Transverse colon (tissue), 4 donors: ENCODE data around the gene SPATA19. TPM values are rescaled to one million over a fixed set of nuclear protein-coding genes. Genes with fewer than 3 reads are reported as not detected.
A peak's percentile ranks its signal among the peaks of the same experiment; 100 is the strongest.

Source experiments
- DNase-seq: peaks from one replicate; pipeline ENCODE4 v3.0.0-alpha.2; 2019
- H3K27ac ChIP-seq, 4 donors: fragments of 200-600 bp; sonication (generic); 2 replicates each; pipeline ENCODE4 v1.5.1; 2016 to 2018; ENCODE audit warnings: inconsistent platforms in 4 of 4
- H3K27me3 ChIP-seq: fragments of 200-600 bp; sonication (generic); 2 replicates; pipeline ENCODE4 v1.5.1; 2017; ENCODE audit warnings: inconsistent platforms
- H3K36me3 ChIP-seq, 4 donors: fragments of 200-600 bp; sonication (generic); 2 replicates each; pipeline ENCODE4 v1.5.1; 2017 to 2019; ENCODE audit warnings: inconsistent platforms in 4 of 4
- H3K4me1 ChIP-seq, 4 donors: fragments of 200-600 bp; sonication (generic); 2 replicates each; pipeline ENCODE4 v1.5.1; 2017 to 2020; ENCODE audit warnings: inconsistent platforms in 4 of 4
- H3K4me3 ChIP-seq, 4 donors: fragments of 200-600 bp; sonication (generic); 1 replicate in 1 of 4; 2 replicates in 3 of 4; pipeline versions ENCODE4 v1.5.1 to v1.6.1; 2017 to 2019; ENCODE audit warnings: inconsistent platforms in 4 of 4
- H3K9me3 ChIP-seq, 2 donors: fragments of 200-600 bp; sonication (generic); 2 replicates each; pipeline ENCODE4 v1.5.1; 2017 to 2019; ENCODE audit warnings: inconsistent platforms in 2 of 2
- CTCF ChIP-seq, 5 experiments: fragments of 200-600 bp in 3 of 5; fragments of 450-650 bp in 2 of 5; sonication (generic) in 3 of 5; IDR thresholded peaks; 1 replicate in 2 of 5; 2 replicates in 3 of 5; pipeline ENCODE4 v1.5.1; 2016 to 2017; ENCODE audit warnings: antibody characterized with exemption in 5 of 5, inconsistent platforms in 3 of 5, mild to moderate bottlenecking in 2 of 5, moderate library complexity in 1 of 5
- EP300 ChIP-seq: sonication (generic); formaldehyde crosslinking; IDR thresholded peaks from one replicate; pipeline ENCODE4 v1.6.1; 2017; ENCODE audit warnings: antibody characterized with exemption, low read depth
- POLR2A ChIP-seq: fragments of 450-650 bp; IDR thresholded peaks from one replicate; pipeline ENCODE4 v1.6.1; 2016; ENCODE audit warnings: antibody characterized with exemption, mild to moderate bottlenecking, moderate library complexity
- POLR2AphosphoS5 ChIP-seq, 3 donors: sonication (generic); formaldehyde crosslinking; IDR thresholded peaks; one replicate each; pipeline ENCODE4 v1.6.1; 2016; ENCODE audit warnings: antibody characterized with exemption in 3 of 3
- WGBS, 2 donors: methylation state at CpG; one replicate each; pipeline ENCODE4 v1.1.5; 2018; ENCODE audit warnings: low coverage in 1 of 2; 5-methylcytosine and 5-hydroxymethylcytosine counted together
- in situ Hi-C, 4 donors: fragments of 200-750 bp; cut with MboI; loops; one replicate each; pipeline versions ENCODE4 v1.15.0 to v1.15.1; 2017; ENCODE audit warnings: low sequenced_read_pairs in 3 of 4, low pct_ligation_motif_present in 1 of 4, low pct_unique_long_range_greater_than_20kb in 1 of 4
- intact Hi-C: fragments of 100-400 bp; cut with DNase I; formaldehyde crosslinking; loops from one replicate; pipeline ENCODE4 v1.15.1; 2023; ENCODE audit warnings: low total_unique reads
- total RNA-seq, 4 donors: library from RNA; depleted of rRNA; stranded (reverse); fragments of >200 nt; gene quantifications; one replicate each; pipeline ENCODE4 v1.1.0, GENCODE V29; 2016

Gene SPATA19
- total RNA-seq, 4 donors from 2014 or later, result not detected

- no peaks in the 10 kb centered on the region for H3K27me3 ChIP-seq
- peaks cover 0 to 5% of the 10 kb centered on the region in 2 donors for H3K9me3 ChIP-seq
- no peak for DNase-seq
- intact Hi-C loops, result no loop called here
- H3K4me1 ChIP-seq, result no peaks in the 10 kb centered on the region
- H3K27ac ChIP-seq, result no peak overlapping the region
- H3K4me3 ChIP-seq, result no peak overlapping the region
- H3K36me3 ChIP-seq, result no peaks in the 10 kb centered on the region
- in situ Hi-C loops, result no loop called here
- 53 to 90% methylated on average over 2 to 7 of the region's 7 CpGs for WGBS, 2 donors
- TF ChIP-seq POLR2A (no peak), EP300 (no peak), POLR2AphosphoS5 (IDR thresholded peaks at IDR 0.05) (no peak), CTCF (IDR thresholded peaks at IDR 0.05) (no peak)
These were observed 4.8 kb downstream of the SPATA19 start for GRCh38 chr11:133840479-133840941.

GRCh38 chr11:133835593-133836548, 9.4 kb downstream of the SPATA19 start:
- Histone ChIP-seq H3K4me1 (no peaks in the 10 kb centered on the region), H3K36me3 (no peaks in the 10 kb centered on the region), H3K27ac (no peak overlapping the region), H3K9me3 (peaks cover 0 to 5% of the 10 kb centered on the region in 2 donors), H3K27me3 (no peaks in the 10 kb centered on the region), H3K4me3 (no peak overlapping the region)
- no peak for DNase-seq
- 55 to 59% methylated on average over 2 to 12 of the region's 12 CpGs for WGBS, 2 donors
- intact Hi-C loops, result loop anchor here (5.0 kb wide), 1 partner anchor 704 kb away; no protein-coding TSS in a partner anchor
- in situ Hi-C loops, result loop anchor here in 1 of 4 donors (10.0 kb wide), 1 partner anchor 701 kb away; no protein-coding TSS in a partner anchor
- TF ChIP-seq POLR2A, result no peak
- TF ChIP-seq EP300, result no peak
- no peak for TF ChIP-seq CTCF (IDR thresholded peaks at IDR 0.05)
- TF ChIP-seq POLR2AphosphoS5 (IDR thresholded peaks at IDR 0.05), result no peak

GRCh38 chr11:133834682-133835592, 10.4 kb downstream of the SPATA19 start:
- TF ChIP-seq EP300 (no peak), CTCF (IDR thresholded peaks at IDR 0.05) (peak; percentile 32 to 47 (median 39)), POLR2AphosphoS5 (IDR thresholded peaks at IDR 0.05) (no peak), POLR2A (no peak)
- intact Hi-C loops, result loop anchor here (5.0 kb wide), 1 partner anchor 703 kb away; no protein-coding TSS in a partner anchor

More at GRCh38 chr11:133834682-133835592, 10.4 kb downstream of the SPATA19 start:
- in situ Hi-C loops, result loop anchor here in 1 of 4 donors (10.0 kb wide), 1 partner anchor 700 kb away; no protein-coding TSS in a partner anchor
- 42 to 71% methylated on average over 3 to 11 of the region's 11 CpGs for WGBS, 2 donors
- Histone ChIP-seq H3K27me3 (no peaks in the 10 kb centered on the region), H3K27ac (no peak overlapping the region), H3K9me3 (peaks cover 0 to 5% of the 10 kb centered on the region in 2 donors), H3K4me1 (no peaks in the 10 kb centered on the region), H3K4me3 (no peak overlapping the region), H3K36me3 (no peaks in the 10 kb centered on the region)
- no peak for DNase-seq
